ENCODE data around the gene XG.
"Not testable (repeated sequence)": the region's sequence is repeated elsewhere in the genome, so short reads cannot be mapped to it uniquely, and the experiment has no call there.

XG gene

GRCh38 chrX:2764766-2765548, 13.1 kb downstream of the XG start:
- Histone ChIP-seq H3K4me1 (peaks cover 0 to 10% (median 6%) of the 10 kb centered on the region in 10 experiments; a peak in 10 of 20 replicates), H3K9me3 (replicated peaks in 1 of 11) (peaks cover 0 to 13% (median 0%) of the 10 kb centered on the region in 11 experiments; a peak in 5 of 22 replicates), H3K4me2 (peak overlapping the region in 5 of 11 experiments; percentile 8 to 33 (median 14); a peak in 4 of 22 replicates)
- TF ChIP-seq Cebpa-rat (IDR thresholded peaks at IDR 0.05), result peak in 1 of 11 experiments; percentile 35; a peak in 1 of 22 replicates
- not testable (repeated sequence) for H3K27me3 ChIP-seq, H3K36me3 ChIP-seq, H3K27ac ChIP-seq, H3K9ac ChIP-seq, H3K4me3 ChIP-seq, H4K20me1 ChIP-seq

GRCh38 chrX:2765549-2765830, 13.7 kb downstream of the XG start:
- no peaks in the 10 kb centered on the region for H3K36me3 ChIP-seq
- H3K9ac ChIP-seq, result no peak overlapping the region
- no peaks in the 10 kb centered on the region for H4K20me1 ChIP-seq
- no peak overlapping the region for H3K27ac ChIP-seq
- TF ChIP-seq Cebpa-rat (IDR thresholded peaks at IDR 0.05), result no peak
- peaks cover 0 to 10% (median 6%) of the 10 kb centered on the region in 10 experiments; a peak in 10 of 20 replicates for H3K4me1 ChIP-seq
- H3K4me3 ChIP-seq, result no peak overlapping the region
- H3K9me3 ChIP-seq (replicated peaks in 1 of 11), result peaks cover 0 to 16% (median 0%) of the 10 kb centered on the region in 11 experiments; a peak in 5 of 22 replicates
- peak overlapping the region in 5 of 11 experiments; percentile 8 to 33 (median 14); a peak in 4 of 22 replicates for H3K4me2 ChIP-seq
- no peaks in the 10 kb centered on the region for H3K27me3 ChIP-seq

- H3K9ac ChIP-seq, result no peak overlapping the region
- H3K4me2 ChIP-seq, result peak overlapping the region in 1 of 11 experiments; percentile 26; a peak in 1 of 22 replicates
- H3K27ac ChIP-seq, result no peak overlapping the region
- H3K27me3 ChIP-seq, result no peaks in the 10 kb centered on the region
- H3K4me1 ChIP-seq, result peaks cover 0 to 10% (median 6%) of the 10 kb centered on the region in 10 experiments; a peak in 10 of 20 replicates
- H3K4me3 ChIP-seq, result no peak overlapping the region
- peaks cover 0 to 26% (median 0%) of the 10 kb centered on the region in 11 experiments; a peak in 5 of 22 replicates for H3K9me3 ChIP-seq (replicated peaks in 1 of 11)
- TF ChIP-seq Cebpa-rat (IDR thresholded peaks at IDR 0.05), result no peak
- H3K36me3 ChIP-seq, result no peaks in the 10 kb centered on the region
- no peaks in the 10 kb centered on the region for H4K20me1 ChIP-seq
Observed at GRCh38 chrX:2766906-2767305, 15.1 kb downstream of the XG start.

- Histone ChIP-seq H3K36me3 (no peaks in the 10 kb centered on the region), H4K20me1 (no peaks in the 10 kb centered on the region), H3K4me3 (no peak overlapping the region), H3K4me2 (no peak overlapping the region; a peak in 1 of 22 replicates), H3K9ac (no peak overlapping the region), H3K4me1 (peaks cover 0 to 10% (median 6%) of the 10 kb centered on the region in 10 experiments; a peak in 10 of 20 replicates), H3K9me3 (replicated peaks in 1 of 11) (peaks cover 0 to 26% (median 0%) of the 10 kb centered on the region in 11 experiments; a peak in 5 of 22 replicates), H3K27ac (no peak overlapping the region), H3K27me3 (no peaks in the 10 kb centered on the region)
- TF ChIP-seq Cebpa-rat (IDR thresholded peaks at IDR 0.05), result no peak
Observed at GRCh38 chrX:2767631-2768455, 16.0 kb downstream of the XG start.

GRCh38 chrX:2769615-2770014, 17.8 kb downstream of the XG start:
- no peak overlapping the region for H3K4me2 ChIP-seq
- peaks cover 10 to 27% (median 10%) of the 10 kb centered on the region in 11 experiments; a peak in 20 of 22 replicates for H3K9me3 ChIP-seq (replicated peaks in 1 of 11)
- no peak overlapping the region for H3K27ac ChIP-seq
- no peak overlapping the region for H3K4me3 ChIP-seq
- no peaks in the 10 kb centered on the region for H4K20me1 ChIP-seq
- H3K9ac ChIP-seq, result no peak overlapping the region
- no peaks in the 10 kb centered on the region for H3K27me3 ChIP-seq
- no peak for TF ChIP-seq Cebpa-rat (IDR thresholded peaks at IDR 0.05)
- H3K36me3 ChIP-seq, result no peaks in the 10 kb centered on the region
- peaks cover 0 to 10% (median 6%) of the 10 kb centered on the region in 10 experiments; a peak in 10 of 20 replicates for H3K4me1 ChIP-seq

- not testable (repeated sequence) for H3K4me1 ChIP-seq, H3K4me3 ChIP-seq, H3K9ac ChIP-seq, H3K27ac ChIP-seq, H3K27me3 ChIP-seq, H3K4me2 ChIP-seq, H4K20me1 ChIP-seq, H3K36me3 ChIP-seq
- peaks cover 12 to 29% (median 17%) of the 10 kb centered on the region in 11 experiments; a peak in 20 of 22 replicates for H3K9me3 ChIP-seq (replicated peaks in 1 of 11)
Observed at GRCh38 chrX:2773166-2774055, 21.6 kb downstream of the XG start.

- Histone ChIP-seq H3K27me3 (no peaks in the 10 kb centered on the region), H3K27ac (no peak overlapping the region), H3K9me3 (replicated peaks in 1 of 11) (peaks cover 12 to 29% (median 17%) of the 10 kb centered on the region in 11 experiments; a peak in 20 of 22 replicates), H3K9ac (no peak overlapping the region), H3K36me3 (no peaks in the 10 kb centered on the region), H4K20me1 (no peaks in the 10 kb centered on the region), H3K4me3 (no peak overlapping the region), H3K4me1 (no peaks in the 10 kb centered on the region), H3K4me2 (no peak overlapping the region)
- TF ChIP-seq Cebpa-rat (IDR thresholded peaks at IDR 0.05), result no peak
Observed at GRCh38 chrX:2774057-2774456, 22.2 kb downstream of the XG start.

GRCh38 chrX:2774776-2775175, 22.9 kb downstream of the XG start:
- Histone ChIP-seq H3K27me3 (no peaks in the 10 kb centered on the region), H3K4me3 (no peak overlapping the region), H3K4me2 (no peak overlapping the region), H3K9me3 (replicated peaks in 1 of 11) (peaks cover 12 to 29% (median 17%) of the 10 kb centered on the region in 11 experiments; a peak in 20 of 22 replicates), H3K36me3 (no peaks in the 10 kb centered on the region), H3K4me1 (no peaks in the 10 kb centered on the region), H3K27ac (no peak overlapping the region), H3K9ac (no peak overlapping the region), H4K20me1 (no peaks in the 10 kb centered on the region)
- TF ChIP-seq Cebpa-rat (IDR thresholded peaks at IDR 0.05), result no peak

GRCh38 chrX:2780472-2781225, 28.8 kb downstream of the XG start:
- H3K9me3 ChIP-seq (replicated peaks in 1 of 11); H3K4me2 ChIP-seq; H3K27ac ChIP-seq; H3K27me3 ChIP-seq; H3K9ac ChIP-seq; H3K36me3 ChIP-seq; H3K4me3 ChIP-seq; H4K20me1 ChIP-seq: not testable (repeated sequence)
- peaks cover 0 to 12% (median 8%) of the 10 kb centered on the region in 10 experiments; a peak in 11 of 20 replicates for H3K4me1 ChIP-seq

Measured in BLaER1 treated with 17β-estradiol and CSF1 and Interleukin-3, amounts not matched to agents 10 nM and 100 nM (cell line).